Measurements from ENCODE around the gene ADAR. TPM values are rescaled to one million over a fixed set of nuclear protein-coding genes. Genes with fewer than 3 reads are reported as not detected.

ADAR gene
- total RNA-seq, 2 donors from 2014 or later = 115 to 125 TPM

DNA sequence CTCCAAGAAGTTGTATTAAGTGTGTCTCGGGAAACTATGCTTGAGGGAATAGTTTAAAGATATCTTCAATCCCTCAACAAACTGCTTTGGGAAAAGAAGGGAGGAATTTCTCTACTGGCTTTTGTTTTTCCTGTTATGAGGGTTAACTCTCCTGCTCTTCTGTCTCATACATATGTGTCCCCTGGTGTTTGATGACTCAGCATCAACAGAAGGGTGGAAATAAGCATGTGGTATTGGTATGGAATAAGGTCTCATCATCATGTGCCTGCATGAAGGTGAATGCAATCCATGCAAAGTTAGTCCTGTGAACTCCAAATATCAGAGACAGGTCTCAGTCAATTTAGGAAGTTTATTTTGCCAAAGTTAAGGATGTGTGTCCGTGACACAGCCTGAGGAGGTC lies 27.2 kb upstream of the ADAR start:
- no peaks in the 10 kb centered on the region for H3K9me3 ChIP-seq
- no peak for DNase-seq
- H3K9ac ChIP-seq (ENCODE audit: low read depth in 2 of 2, low read length in 2 of 2) = no peak overlapping the region
- no peaks in the 10 kb centered on the region for H3K27me3 ChIP-seq
- H3K36me3 ChIP-seq = no peaks in the 10 kb centered on the region
- intact Hi-C loops (cut with DNase I) = no loop called here
- no peak overlapping the region for H3K27ac ChIP-seq
- H3K4me3 ChIP-seq = no peak overlapping the region
- no peaks in the 10 kb centered on the region for H3K4me1 ChIP-seq
- TF ChIP-seq, protein P1, sequence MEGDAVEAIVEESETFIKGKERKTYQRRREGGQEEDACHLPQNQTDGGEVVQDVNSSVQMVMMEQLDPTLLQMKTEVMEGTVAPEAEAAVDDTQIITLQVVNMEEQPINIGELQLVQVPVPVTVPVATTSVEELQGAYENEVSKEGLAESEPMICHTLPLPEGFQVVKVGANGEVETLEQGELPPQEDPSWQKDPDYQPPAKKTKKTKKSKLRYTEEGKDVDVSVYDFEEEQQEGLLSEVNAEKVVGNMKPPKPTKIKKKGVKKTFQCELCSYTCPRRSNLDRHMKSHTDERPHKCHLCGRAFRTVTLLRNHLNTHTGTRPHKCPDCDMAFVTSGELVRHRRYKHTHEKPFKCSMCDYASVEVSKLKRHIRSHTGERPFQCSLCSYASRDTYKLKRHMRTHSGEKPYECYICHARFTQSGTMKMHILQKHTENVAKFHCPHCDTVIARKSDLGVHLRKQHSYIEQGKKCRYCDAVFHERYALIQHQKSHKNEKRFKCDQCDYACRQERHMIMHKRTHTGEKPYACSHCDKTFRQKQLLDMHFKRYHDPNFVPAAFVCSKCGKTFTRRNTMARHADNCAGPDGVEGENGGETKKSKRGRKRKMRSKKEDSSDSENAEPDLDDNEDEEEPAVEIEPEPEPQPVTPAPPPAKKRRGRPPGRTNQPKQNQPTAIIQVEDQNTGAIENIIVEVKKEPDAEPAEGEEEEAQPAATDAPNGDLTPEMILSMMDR (IDR thresholded peaks at IDR 0.05) = no peak

DNA sequence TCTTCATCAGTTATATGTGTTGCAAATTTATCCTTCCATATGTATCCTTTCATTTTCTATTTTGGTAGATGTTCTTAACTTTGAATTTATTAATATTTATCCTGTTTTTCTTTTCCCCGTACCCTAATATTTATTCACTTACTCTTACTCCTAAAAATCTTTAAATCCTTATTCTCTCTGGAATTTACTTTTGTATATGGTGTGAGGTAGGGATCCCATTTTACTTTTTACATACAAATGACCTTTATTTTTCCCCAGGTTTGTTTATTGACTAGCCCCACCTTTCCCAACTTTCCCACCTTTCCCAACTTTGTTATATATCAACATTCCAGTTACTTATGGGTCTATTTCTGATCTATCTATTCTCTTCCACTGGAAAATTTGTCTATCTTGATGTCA lies 21.7 kb upstream of the ADAR start:
- no peak overlapping the region for H3K27ac ChIP-seq
- peaks cover 8% of the 10 kb centered on the region for H3K4me1 ChIP-seq
- H3K4me3 ChIP-seq = no peak overlapping the region
- no peaks in the 10 kb centered on the region for H3K27me3 ChIP-seq
- TF ChIP-seq, protein P1 (IDR thresholded peaks at IDR 0.05) = no peak
- intact Hi-C loops (cut with DNase I) = no loop called here
- DNase-seq = no peak
- no peaks in the 10 kb centered on the region for H3K9me3 ChIP-seq
- H3K9ac ChIP-seq (ENCODE audit: low read depth in 2 of 2, low read length in 2 of 2) = no peak overlapping the region
- H3K36me3 ChIP-seq = no peaks in the 10 kb centered on the region

DNA sequence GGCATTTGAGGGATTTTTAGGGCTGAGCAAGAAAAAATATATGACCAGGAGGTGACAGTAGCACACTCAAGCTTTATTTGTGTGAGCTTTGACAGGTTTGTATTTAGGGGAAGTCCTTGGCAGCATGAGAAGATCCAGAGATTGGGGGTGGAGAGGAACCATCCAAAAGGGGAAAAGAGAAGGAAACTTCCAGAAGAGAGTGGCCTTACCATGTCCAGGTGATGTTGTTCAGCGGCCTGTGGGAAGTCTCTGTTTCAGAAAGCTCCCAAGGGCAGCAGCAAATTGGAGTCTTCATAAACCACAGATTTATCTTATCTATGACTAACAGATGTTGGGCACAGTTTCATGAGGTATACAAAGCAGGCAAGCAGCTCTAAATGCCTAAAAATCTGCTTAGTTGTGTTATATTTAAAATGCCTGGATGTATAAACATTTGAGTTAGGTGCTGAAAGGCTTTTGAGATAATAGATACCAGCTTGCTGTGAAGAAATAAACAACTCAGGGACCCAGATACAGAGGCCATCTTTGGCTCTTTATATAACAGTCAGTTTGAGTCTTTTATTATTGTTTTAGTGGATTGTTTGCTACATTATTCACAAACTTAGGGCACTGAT lies 21.2 kb upstream of the ADAR start:
- Histone ChIP-seq H3K4me3 (no peak overlapping the region), H3K27ac (no peak overlapping the region), H3K27me3 (no peaks in the 10 kb centered on the region), H3K9me3 (no peaks in the 10 kb centered on the region), H3K9ac (ENCODE audit: low read depth in 2 of 2, low read length in 2 of 2) (no peak overlapping the region), H3K36me3 (no peaks in the 10 kb centered on the region), H3K4me1 (peaks cover 8% of the 10 kb centered on the region)
- DNase-seq = no peak
- TF ChIP-seq, protein P1 (IDR thresholded peaks at IDR 0.05) = no peak
- intact Hi-C loops (cut with DNase I) = no loop called here

DNA sequence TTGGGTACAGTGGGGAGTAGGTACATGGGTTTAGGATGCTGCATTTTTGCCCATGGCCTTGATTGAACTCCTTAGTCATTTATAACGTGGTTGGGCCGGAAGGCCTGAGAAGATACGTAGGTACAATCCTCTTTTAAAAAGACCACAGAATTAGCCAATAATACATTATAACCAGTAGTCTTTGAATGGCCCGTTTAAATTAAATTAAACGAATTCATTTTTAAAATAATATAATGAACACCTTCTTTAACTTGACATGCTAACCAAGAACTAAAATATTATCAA lies 20.1 kb upstream of the ADAR start:
- H3K27me3 ChIP-seq = no peaks in the 10 kb centered on the region
- H3K27ac ChIP-seq = peak overlapping the region; percentile 38
- peaks cover 8% of the 10 kb centered on the region for H3K4me1 ChIP-seq
- peak overlapping the region; percentile 54 to 82 for H3K9ac ChIP-seq (ENCODE audit: low read depth in 2 of 2, low read length in 2 of 2)
- no peak for DNase-seq
- intact Hi-C loops (cut with DNase I) = no loop called here
- TF ChIP-seq, protein P1 (IDR thresholded peaks at IDR 0.05) = no peak
- H3K9me3 ChIP-seq = no peaks in the 10 kb centered on the region
- no peaks in the 10 kb centered on the region for H3K36me3 ChIP-seq
- peak overlapping the region; percentile 97 for H3K4me3 ChIP-seq

DNA sequence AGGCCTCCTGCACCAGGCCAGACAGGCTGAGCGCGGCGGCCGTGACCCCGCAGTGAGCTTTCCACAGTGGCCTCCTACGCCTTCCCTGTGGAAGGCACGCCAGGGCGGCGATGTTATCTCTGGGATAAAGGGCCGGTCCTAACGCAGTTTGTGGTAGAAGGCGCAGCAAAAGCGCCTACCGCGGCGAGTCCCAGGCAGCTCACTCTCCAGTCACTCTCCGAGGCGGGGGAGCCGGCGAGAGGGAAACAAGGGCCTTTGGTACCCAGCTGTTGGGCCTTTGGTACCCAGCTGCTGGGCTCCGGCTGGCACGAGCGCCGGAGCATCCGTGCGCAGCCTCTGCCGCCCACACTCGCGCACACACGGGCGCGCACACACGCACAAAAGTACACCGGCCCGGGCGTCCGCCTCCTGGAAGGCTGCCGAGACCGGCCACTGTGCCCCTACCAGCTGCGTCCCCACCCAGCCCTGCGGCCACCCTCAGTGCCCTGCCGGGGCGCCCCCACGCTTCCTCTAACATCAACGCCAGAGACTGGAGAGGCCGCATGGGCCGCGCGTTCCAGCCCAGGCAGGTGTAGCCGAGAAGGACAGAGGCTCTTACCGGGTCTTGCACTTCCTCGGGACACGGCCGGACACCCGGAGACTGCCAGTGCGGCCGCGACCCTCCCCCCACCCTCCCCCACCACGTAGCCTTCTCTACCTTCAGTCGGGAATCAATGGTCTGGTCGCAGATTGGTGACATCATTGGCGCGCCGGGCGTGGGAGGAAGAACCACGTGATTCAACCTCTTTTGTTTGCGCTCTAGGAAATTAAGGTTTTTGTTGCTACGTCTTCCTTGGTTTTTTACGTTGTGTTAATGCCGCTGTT lies 19.5 kb upstream of the ADAR start:
- Histone ChIP-seq H3K27ac (peak overlapping the region; percentile 38), H3K9ac (ENCODE audit: low read depth in 2 of 2, low read length in 2 of 2) (peak overlapping the region; percentile 81 to 82), H3K9me3 (no peaks in the 10 kb centered on the region), H3K4me3 (peak overlapping the region; percentile 97), H3K27me3 (no peaks in the 10 kb centered on the region), H3K36me3 (no peaks in the 10 kb centered on the region), H3K4me1 (peaks cover 8% of the 10 kb centered on the region)
- DNase-seq = peak; percentile 97
- TF ChIP-seq, protein P1 (IDR thresholded peaks at IDR 0.05) = no peak
- intact Hi-C loops (cut with DNase I) = no loop called here
